D721Med (cell line): Measurements from ENCODE around the gene SCGB1C2.

Source experiments
- DNase-seq: peaks from one replicate; pipeline ENCODE4 v3.0.0; 2011; ENCODE audit warnings: low spot score; ENCODE audit not compliant: insufficient read length
- FAIRE-seq: peaks from 2 replicates; lab custom pipeline; 2011; peaks lifted over from hg19 to GRCh38; lab: Jason Lieb, UNC
- TF ChIP-seq, protein P1 (sequence below): IDR thresholded peaks from 2 replicates; pipeline ENCODE4 v1.5.1; 2012; ENCODE audit warnings: mild to moderate bottlenecking, control low read depth; ENCODE audit not compliant: insufficient read depth; ENCODE audit errors: missing control alignments

SCGB1C2 gene

DNA sequence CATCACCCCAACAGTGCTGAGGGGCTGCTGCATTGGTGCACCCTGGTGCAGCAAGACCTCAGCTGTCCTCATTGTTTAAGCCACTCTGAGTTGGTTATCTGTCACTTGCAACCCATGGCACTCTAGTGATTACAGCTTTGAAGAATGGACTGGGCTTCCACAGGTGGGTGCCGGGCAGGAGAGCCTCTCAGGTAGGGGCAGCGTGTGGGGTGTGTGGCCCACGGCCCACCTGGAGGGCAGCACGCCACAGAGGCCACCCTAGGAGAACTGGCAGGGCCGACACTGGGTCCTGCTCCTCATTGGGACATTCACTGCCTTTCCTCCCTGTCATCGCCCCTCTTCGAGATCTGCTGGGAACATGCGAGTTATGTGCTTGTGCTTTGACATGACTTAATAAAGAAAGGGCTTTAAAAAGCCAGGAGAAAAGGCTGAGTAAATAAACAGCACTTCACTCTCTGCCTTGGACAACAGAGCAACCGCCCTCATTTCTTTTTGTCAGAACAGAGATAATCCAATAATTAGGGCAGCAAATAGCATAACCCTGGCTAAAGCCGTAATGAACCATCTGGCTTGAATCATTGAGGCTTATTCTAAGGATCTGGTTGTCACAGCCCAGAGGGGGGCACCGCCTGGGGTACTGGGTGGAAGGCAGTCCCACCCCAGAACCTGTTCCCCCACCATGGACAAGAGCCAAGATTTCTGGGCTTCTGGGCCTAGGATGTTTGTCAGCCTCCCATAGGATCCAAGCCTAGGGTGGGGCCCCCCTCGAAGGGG is 41.1 kb downstream of the SCGB1C2 start:
- peak; percentile 80 for FAIRE-seq
- peak; percentile 97 for DNase-seq
- TF ChIP-seq, protein P1, sequence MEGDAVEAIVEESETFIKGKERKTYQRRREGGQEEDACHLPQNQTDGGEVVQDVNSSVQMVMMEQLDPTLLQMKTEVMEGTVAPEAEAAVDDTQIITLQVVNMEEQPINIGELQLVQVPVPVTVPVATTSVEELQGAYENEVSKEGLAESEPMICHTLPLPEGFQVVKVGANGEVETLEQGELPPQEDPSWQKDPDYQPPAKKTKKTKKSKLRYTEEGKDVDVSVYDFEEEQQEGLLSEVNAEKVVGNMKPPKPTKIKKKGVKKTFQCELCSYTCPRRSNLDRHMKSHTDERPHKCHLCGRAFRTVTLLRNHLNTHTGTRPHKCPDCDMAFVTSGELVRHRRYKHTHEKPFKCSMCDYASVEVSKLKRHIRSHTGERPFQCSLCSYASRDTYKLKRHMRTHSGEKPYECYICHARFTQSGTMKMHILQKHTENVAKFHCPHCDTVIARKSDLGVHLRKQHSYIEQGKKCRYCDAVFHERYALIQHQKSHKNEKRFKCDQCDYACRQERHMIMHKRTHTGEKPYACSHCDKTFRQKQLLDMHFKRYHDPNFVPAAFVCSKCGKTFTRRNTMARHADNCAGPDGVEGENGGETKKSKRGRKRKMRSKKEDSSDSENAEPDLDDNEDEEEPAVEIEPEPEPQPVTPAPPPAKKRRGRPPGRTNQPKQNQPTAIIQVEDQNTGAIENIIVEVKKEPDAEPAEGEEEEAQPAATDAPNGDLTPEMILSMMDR: no peak

DNA sequence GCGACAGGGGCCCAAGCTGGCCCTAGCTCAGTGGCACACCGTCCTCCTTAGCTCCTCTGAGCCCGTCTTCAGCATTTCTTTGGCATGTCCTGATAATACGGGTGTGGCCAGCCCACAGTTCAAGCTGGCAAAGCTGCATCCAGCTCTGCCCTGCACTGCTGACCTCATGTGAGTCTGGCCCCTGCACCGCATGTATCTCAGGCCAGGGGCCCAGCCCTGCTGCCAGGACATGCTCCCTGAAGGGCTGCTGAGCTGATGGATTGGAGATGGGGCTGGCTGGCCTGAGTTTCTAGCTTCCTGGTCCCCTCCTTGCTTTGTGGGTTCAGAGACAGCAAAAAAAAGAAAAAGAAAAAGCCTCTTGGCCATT is 41.7 kb downstream of the SCGB1C2 start:
- FAIRE-seq (no peak), DNase-seq (no peak)
- TF ChIP-seq, protein P1: no peak

DNA sequence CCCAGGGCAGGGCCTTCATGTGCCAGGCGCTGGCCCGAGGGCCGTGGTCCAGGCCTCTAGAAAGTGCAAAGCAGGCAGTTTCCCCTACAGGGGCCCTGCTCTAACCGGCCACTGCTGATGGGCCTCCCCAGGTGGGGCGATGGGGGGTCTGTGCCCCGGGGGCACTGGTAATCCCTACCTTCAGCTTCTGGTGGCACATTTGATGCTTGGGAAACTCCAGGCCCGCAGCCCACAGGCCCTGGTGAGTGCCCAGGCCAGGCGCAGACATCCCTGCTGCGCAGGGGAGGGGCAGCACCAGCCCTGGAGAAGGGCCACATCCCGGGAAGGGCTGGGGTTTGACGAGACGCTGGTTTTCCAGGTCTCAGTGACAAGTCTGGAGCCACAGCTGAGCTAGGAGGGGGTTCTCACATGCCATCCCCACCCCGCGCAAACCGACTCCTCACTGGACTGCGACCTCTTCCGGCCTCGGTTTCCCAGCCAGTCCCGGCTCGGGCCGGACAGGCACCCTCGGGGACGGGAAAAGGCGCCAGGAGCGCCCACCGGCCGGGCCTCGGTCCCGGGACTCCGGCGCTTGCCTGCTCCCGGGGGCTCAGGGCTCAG is 42.5 kb downstream of the SCGB1C2 start:
- DNase-seq (no peak), FAIRE-seq (no peak)
- TF ChIP-seq, protein P1: no peak

- TF ChIP-seq, protein P1: no peak
- FAIRE-seq (no peak), DNase-seq (no peak)
These were observed 43.2 kb downstream of the SCGB1C2 start for GRCh38 chr17:180381-181244.

- FAIRE-seq: no peak
- TF ChIP-seq, protein P1: no peak
These were observed 44.1 kb downstream of the SCGB1C2 start, which contains the start of gene DOC2B for GRCh38 chr17:181245-182049. TSS of gene DOC2B (minus strand) at chr17:181650. CDS start at chr17:181479, 171 bp downstream.

DNA sequence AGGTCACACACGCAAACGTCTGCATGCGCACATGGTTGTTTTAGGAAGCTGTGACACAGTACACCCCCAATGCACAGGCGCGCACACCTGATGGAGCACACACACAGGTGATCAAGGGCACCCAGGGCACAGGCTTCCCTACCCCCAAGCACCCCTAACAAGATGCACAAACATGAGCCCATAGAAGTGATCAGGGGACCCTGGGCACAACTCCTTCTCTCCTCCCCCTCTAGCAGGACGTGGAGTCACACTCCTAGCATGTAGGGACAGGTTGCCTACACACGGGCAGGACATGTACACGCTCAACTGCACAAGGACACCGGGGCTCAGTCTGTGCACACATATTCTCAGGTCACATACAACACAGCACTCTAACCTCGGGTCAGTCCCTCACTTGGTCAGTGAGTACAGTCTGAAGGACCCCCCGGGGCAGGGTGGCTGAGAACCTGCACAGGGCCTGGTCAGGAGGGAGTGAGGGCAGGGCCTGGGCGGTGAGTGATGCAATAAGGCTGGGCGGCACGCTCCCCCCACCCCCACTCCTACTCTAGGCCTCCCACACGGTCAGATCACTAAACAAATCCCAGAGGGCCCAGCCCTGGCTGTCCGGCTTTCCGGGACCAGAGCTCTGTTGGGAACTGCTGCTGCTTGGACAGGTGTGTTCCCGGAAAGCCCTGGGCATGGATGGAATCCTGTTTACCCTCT is 44.8 kb downstream of the SCGB1C2 start:
- TF ChIP-seq, protein P1: no peak
- no peak for FAIRE-seq
- DNase-seq: no peak

More at GRCh38 chr17:181245-182049, 44.1 kb downstream of the SCGB1C2 start, which contains the start of gene DOC2B:
- peak; percentile 83 for DNase-seq
